B cell (primary cell): ENCODE measurements around the gene COPZ1.

Experiments
- EZH2 ChIP-seq: IDR thresholded peaks from 2 replicates; pipeline ENCODE4 v1.6.1; 2012; ENCODE audit warnings: borderline replicate concordance, low read depth, mild to moderate bottlenecking, moderate library complexity, low read length; ENCODE audit not compliant: insufficient read depth, poor library complexity, severe bottlenecking
- TF ChIP-seq, protein P1 (sequence below): fragments of 200-600 bp; IDR thresholded peaks from one replicate; pipeline ENCODE4 v1.8.0; 2022; ENCODE audit warnings: antibody characterized with exemption, mild to moderate bottlenecking

DNA sequence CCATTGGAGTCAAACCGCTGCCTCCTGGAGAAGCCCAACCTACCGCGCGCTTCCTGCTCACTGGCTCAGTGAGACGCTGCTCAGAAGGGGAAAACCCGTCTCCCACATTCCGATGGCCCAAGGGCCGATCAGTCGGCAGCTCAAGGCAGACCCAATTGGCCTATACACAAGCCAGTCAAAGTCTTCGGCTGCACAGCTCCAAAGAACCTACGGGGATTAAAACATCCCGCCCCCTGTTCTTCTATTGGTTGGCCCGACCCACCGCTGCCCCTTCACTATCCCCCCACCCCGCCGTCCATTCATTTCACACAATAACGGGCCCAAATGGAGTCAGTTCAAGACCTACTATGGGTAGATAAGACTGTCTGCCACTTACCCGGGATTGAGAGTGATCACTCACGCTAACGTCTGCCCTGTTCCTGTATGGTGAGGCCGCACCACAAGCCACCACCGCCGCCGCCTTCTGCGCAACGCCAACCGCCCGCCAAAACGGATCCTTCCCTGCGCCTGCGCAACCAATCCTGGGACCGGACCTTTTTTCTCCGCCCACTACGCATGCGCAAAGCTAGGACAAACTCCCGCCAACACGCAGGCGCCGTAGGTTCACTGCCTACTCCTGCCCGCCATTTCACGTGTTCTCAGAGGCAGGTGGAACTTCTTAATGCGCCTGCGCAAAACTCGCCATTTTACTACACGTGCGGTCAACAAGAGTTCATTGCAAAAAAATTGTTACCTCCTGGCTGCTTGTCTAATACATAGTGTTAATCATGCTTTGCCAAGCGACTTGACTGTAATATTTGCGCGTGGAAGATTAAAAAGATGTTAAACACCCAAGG lies 45.1 kb upstream of the COPZ1 start, which contains the start of gene CBX5:
- TF ChIP-seq, protein P1, sequence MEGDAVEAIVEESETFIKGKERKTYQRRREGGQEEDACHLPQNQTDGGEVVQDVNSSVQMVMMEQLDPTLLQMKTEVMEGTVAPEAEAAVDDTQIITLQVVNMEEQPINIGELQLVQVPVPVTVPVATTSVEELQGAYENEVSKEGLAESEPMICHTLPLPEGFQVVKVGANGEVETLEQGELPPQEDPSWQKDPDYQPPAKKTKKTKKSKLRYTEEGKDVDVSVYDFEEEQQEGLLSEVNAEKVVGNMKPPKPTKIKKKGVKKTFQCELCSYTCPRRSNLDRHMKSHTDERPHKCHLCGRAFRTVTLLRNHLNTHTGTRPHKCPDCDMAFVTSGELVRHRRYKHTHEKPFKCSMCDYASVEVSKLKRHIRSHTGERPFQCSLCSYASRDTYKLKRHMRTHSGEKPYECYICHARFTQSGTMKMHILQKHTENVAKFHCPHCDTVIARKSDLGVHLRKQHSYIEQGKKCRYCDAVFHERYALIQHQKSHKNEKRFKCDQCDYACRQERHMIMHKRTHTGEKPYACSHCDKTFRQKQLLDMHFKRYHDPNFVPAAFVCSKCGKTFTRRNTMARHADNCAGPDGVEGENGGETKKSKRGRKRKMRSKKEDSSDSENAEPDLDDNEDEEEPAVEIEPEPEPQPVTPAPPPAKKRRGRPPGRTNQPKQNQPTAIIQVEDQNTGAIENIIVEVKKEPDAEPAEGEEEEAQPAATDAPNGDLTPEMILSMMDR = no peak
- TF ChIP-seq EZH2 = no peak
